GM12865 (cell line): ENCODE data around the gene VAV3.
"Not testable (repeated sequence)": the region's sequence is repeated elsewhere in the genome, so short reads cannot be mapped to it uniquely, and the experiment has no call there.

Source experiments
- DNase-seq: peaks from one replicate; pipeline ENCODE4 v3.0.0; 2010; ENCODE audit warnings: low read depth
- H3K4me3 ChIP-seq: 2 replicates; pipeline ENCODE4 v1.5.1; 2011; ENCODE audit warnings: mild to moderate bottlenecking, low read depth, low read length, control low read depth
- TF ChIP-seq, protein P1 (sequence below): IDR thresholded peaks from 2 replicates; pipeline ENCODE4 v1.5.1; 2011; ENCODE audit warnings: low read length, control low read depth, low read depth, inconsistent platforms; ENCODE audit not compliant: insufficient read depth; ENCODE audit errors: missing control alignments

Gene VAV3

GRCh38 chr1:107895403-107896191, 69.4 kb downstream of the VAV3 start:
- DNase-seq, result peak; percentile 43
- no peak overlapping the region for H3K4me3 ChIP-seq
- TF ChIP-seq, protein P1, sequence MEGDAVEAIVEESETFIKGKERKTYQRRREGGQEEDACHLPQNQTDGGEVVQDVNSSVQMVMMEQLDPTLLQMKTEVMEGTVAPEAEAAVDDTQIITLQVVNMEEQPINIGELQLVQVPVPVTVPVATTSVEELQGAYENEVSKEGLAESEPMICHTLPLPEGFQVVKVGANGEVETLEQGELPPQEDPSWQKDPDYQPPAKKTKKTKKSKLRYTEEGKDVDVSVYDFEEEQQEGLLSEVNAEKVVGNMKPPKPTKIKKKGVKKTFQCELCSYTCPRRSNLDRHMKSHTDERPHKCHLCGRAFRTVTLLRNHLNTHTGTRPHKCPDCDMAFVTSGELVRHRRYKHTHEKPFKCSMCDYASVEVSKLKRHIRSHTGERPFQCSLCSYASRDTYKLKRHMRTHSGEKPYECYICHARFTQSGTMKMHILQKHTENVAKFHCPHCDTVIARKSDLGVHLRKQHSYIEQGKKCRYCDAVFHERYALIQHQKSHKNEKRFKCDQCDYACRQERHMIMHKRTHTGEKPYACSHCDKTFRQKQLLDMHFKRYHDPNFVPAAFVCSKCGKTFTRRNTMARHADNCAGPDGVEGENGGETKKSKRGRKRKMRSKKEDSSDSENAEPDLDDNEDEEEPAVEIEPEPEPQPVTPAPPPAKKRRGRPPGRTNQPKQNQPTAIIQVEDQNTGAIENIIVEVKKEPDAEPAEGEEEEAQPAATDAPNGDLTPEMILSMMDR, result no peak

DNA sequence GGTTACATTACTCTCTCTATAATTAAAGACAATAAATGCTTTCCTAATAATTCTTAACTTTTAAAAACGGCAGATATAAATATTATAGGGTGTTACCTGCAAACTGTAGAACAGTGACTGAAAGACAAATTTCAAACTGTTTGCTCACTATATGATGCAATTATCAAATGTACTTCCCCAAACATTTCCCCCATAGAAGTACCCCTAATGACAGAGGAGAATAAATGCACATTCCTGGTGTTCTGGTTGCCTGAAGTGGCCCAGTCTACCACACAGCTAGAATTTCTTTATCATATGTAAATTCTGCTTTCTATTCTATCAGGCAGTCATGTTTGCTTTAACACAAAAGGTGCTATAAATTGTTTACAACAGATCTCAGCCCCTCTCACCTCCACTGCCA, 70.4 kb downstream of the VAV3 start:
- TF ChIP-seq, protein P1, result no peak
- no peak for DNase-seq
- H3K4me3 ChIP-seq, result no peak overlapping the region

GRCh38 chr1:107893350-107893749, 71.6 kb downstream of the VAV3 start:
- not testable (repeated sequence) for DNase-seq, H3K4me3 ChIP-seq

DNA sequence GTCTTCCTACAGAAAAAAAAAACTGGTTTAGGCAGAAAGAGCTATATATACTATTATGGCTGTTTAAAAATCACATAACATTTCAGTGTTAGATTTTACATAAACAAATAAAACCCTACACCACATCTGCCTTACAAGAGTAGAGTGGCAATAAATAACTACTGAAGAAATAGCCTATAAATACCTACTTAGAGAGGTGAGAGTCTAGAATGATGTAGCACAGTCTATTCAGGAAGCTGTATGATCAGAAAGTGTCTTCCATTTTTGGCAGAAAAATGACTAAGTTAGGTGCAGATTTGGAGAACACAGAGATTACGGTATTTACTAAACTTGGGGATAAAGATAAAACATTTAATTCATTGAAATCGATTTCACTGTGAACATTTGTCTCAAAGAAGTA, 75.5 kb downstream of the VAV3 start:
- TF ChIP-seq, protein P1, result no peak
- H3K4me3 ChIP-seq, result no peak overlapping the region
- no peak for DNase-seq

DNA sequence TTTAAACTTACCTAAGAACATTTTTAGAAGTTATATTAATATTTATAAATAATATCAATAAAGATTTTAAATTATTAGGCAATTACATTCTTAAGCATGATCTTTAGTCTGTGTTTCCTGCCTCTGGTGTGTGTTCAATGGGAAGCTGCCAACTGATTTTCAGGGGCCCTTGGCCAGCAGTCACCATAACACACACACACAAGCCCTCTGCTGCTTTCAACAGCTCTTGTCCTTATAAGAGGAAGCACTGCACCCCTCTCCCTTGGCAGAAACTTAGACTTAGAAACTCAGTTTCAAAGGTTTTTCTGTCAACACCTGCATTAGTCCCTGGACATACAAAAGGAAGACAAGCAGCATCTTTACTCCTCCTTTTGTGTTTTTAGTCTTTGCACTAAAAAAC, 81.4 kb downstream of the VAV3 start:
- H3K4me3 ChIP-seq, result no peak overlapping the region
- TF ChIP-seq, protein P1, result no peak
- peak; percentile 28 for DNase-seq

DNA sequence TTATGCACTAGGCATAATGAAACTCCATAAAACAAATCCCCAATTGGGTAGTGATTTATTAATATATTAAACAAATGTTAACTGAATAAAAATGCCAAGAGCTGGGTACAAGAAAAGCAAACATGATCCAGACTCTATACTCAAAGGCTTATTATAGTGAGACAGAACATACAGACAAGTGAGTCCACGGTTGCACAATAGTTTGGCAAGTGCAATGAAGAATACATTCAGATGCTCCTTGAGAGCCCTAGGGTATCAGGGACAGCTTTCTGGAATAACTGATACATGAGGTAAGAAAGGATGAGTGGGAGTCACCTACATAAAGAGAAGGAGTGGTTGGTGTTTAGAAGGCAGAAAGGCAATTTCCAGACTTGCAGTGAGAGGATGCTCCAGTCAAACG, 85.1 kb downstream of the VAV3 start:
- TF ChIP-seq, protein P1, result no peak
- no peak for DNase-seq
- H3K4me3 ChIP-seq, result no peak overlapping the region

GRCh38 chr1:107879346-107879745, 85.6 kb downstream of the VAV3 start:
- TF ChIP-seq, protein P1, result no peak
- H3K4me3 ChIP-seq, result no peak overlapping the region
- DNase-seq, result no peak
